B cell (primary cell): ENCODE results near the gene CAPN10. TPM values are rescaled to one million over a fixed set of nuclear protein-coding genes. Genes with fewer than 3 reads are reported as not detected.

Experiments used
- ATAC-seq: fragments of 200-7000 bp; cut with Tn5 transposase; one replicate; pipeline ENCODE4 v1.10.0; 2021; ENCODE audit warnings: low read depth, mild to moderate bottlenecking, moderate number of reproducible peaks, moderate library complexity
- CTCF ChIA-PET: fragments of 350-600 bp; sonication (Branson Sonifier 250); formaldehyde crosslinking; loops from one replicate; lab custom pipeline; 2021; ENCODE audit warnings: antibody characterized with exemption, inconsistent platforms; lab: Charles Lee
- POLR2A ChIA-PET: fragments of 350-600 bp; sonication (Branson Sonifier 250); formaldehyde crosslinking; loops from one replicate; lab custom pipeline; 2021; ENCODE audit warnings: antibody characterized with exemption; lab: Charles Lee
- DNase-seq: peaks from one replicate; pipeline ENCODE4 v3.0.0; 2013
- H2AFZ ChIP-seq: 2 replicates; pipeline ENCODE4 v1.6.1; 2012; ENCODE audit warnings: mild to moderate bottlenecking, low read depth, low read length; ENCODE audit not compliant: insufficient read depth, poor library complexity, severe bottlenecking
- H3K27ac ChIP-seq, 2 donors: 1 replicate in 1 of 2; 2 replicates in 1 of 2; pipeline ENCODE4 v1.5.1; 2012 to 2013; ENCODE audit warnings: low read length in 2 of 2, mild to moderate bottlenecking in 2 of 2, moderate library complexity in 1 of 2
- H3K27me3 ChIP-seq, 4 experiments: fragments of 200-600 bp in 1 of 4; sonication (generic) in 1 of 4; replicated peaks in 1 of 4; 1 replicate in 2 of 4; 2 replicates in 2 of 4; pipeline versions ENCODE4 v1.6.1 to v1.7.0; 2013 to 2016; ENCODE audit warnings: low read length in 3 of 4, mild to moderate bottlenecking in 2 of 4, mixed read lengths in 1 of 4, moderate library complexity in 1 of 4; ENCODE audit not compliant: insufficient read depth in 4 of 4, control insufficient read depth in 3 of 4; ENCODE audit errors: control extremely low read depth in 1 of 4
- H3K36me3 ChIP-seq, 2 experiments: replicated peaks in 1 of 2; 1 replicate in 1 of 2; 2 replicates in 1 of 2; pipeline versions ENCODE4 v1.6.1 to v1.7.1; 2013; ENCODE audit warnings: low read length in 1 of 2; ENCODE audit not compliant: insufficient read depth in 2 of 2, control insufficient read depth in 1 of 2; ENCODE audit errors: control extremely low read depth in 1 of 2, extremely low read depth in 1 of 2
- H3K4me1 ChIP-seq, 2 donors: fragments of 200-600 bp in 1 of 2; sonication (generic) in 1 of 2; 1 replicate in 1 of 2; 2 replicates in 1 of 2; pipeline versions ENCODE4 v1.5.1 to v1.6.1; 2013 to 2017; ENCODE audit warnings: low read length in 2 of 2; ENCODE audit not compliant: control insufficient read depth in 2 of 2, insufficient read depth in 2 of 2
- H3K4me2 ChIP-seq: replicated peaks from 2 replicates; pipeline ENCODE3; 2012; ENCODE audit warnings: mild to moderate bottlenecking, low read depth, low read length; ENCODE audit not compliant: poor library complexity, severe bottlenecking
- H3K4me3 ChIP-seq, 5 experiments: fragments of 200-600 bp in 1 of 5; sonication (generic) in 1 of 5; 1 replicate in 3 of 5; 2 replicates in 2 of 5; pipeline versions ENCODE4 v1.5.1 to v1.7.0; 2011 to 2016; ENCODE audit warnings: low read length in 4 of 5, mild to moderate bottlenecking in 4 of 5, low read depth in 2 of 5, control low read depth in 1 of 5, moderate library complexity in 1 of 5; ENCODE audit not compliant: insufficient read depth in 1 of 5; ENCODE audit errors: control extremely low read depth in 1 of 5, extremely low read depth in 1 of 5
- H3K79me2 ChIP-seq: fragments of 200-600 bp; sonication (generic); one replicate; pipeline ENCODE4 v1.6.0; 2016; ENCODE audit warnings: low read length; ENCODE audit not compliant: control insufficient read depth, insufficient read depth
- H3K9ac ChIP-seq: fragments of 200-600 bp; sonication (generic); 2 replicates; pipeline ENCODE4 v1.6.1; 2017; ENCODE audit warnings: mild to moderate bottlenecking, low read length, moderate library complexity
- H3K9me3 ChIP-seq, 3 donors: one replicate each; pipeline versions ENCODE4 v1.6.1 to v1.7.1; 2013; ENCODE audit warnings: low read length in 2 of 3; ENCODE audit not compliant: control insufficient read depth in 2 of 3, insufficient read depth in 1 of 3; ENCODE audit errors: control extremely low read depth in 1 of 3
- H4K20me1 ChIP-seq: 2 replicates; pipeline ENCODE4 v1.6.0; 2012; ENCODE audit warnings: mild to moderate bottlenecking, low read length; ENCODE audit not compliant: insufficient read depth, control insufficient read depth, poor library complexity, severe bottlenecking
- H3K27ac Mint-ChIP-seq: one replicate; pipeline ENCODE4 v1.8.0; 2021; ENCODE audit warnings: mixed read lengths
- H3K27me3 Mint-ChIP-seq: one replicate; pipeline ENCODE4 v1.8.0; 2021; ENCODE audit warnings: mixed read lengths
- H3K4me1 Mint-ChIP-seq: one replicate; pipeline ENCODE4 v1.8.0; 2021; ENCODE audit warnings: mixed read lengths
- H3K4me3 Mint-ChIP-seq: one replicate; pipeline ENCODE4 v1.8.0; 2021; ENCODE audit warnings: mixed read lengths
- H3K9me3 Mint-ChIP-seq: one replicate; pipeline ENCODE4 v1.8.0; 2022; ENCODE audit warnings: mixed read lengths; ENCODE audit not compliant: insufficient read depth
- EZH2 ChIP-seq: IDR thresholded peaks from 2 replicates; pipeline ENCODE4 v1.6.1; 2012; ENCODE audit warnings: borderline replicate concordance, low read depth, mild to moderate bottlenecking, moderate library complexity, low read length; ENCODE audit not compliant: insufficient read depth, poor library complexity, severe bottlenecking
- WGBS: methylation state at CpG from one replicate; pipeline ENCODE4 v1.1.5; 2013; ENCODE audit warnings: missing lambda C conversion rate; ENCODE audit not compliant: insufficient coverage; 5-methylcytosine and 5-hydroxymethylcytosine counted together
- intact Hi-C: fragments of 100-400 bp; cut with micrococcal nuclease; formaldehyde crosslinking; loops from one replicate; pipeline ENCODE4 v1.10.0; 2022
- polyA plus RNA-seq: library from polyadenylated mRNA; depleted of rRNA; stranded (reverse); fragments of >200 nt; gene quantifications from 2 replicates; pipeline ENCODE4 v1.2.3, GENCODE V29; 2012
- total RNA-seq, 2 donors: library from RNA; stranded (reverse); fragments of 120-200 nt in 1 of 2; gene quantifications; 1 replicate in 1 of 2; 2 replicates in 1 of 2; pipeline versions ENCODE4 v1.2.3 to v1.2.4, GENCODE V29; 2013 to 2022
- TF ChIP-seq, protein P1 (sequence below): fragments of 200-600 bp; IDR thresholded peaks from one replicate; pipeline ENCODE4 v1.8.0; 2022; ENCODE audit warnings: antibody characterized with exemption, mild to moderate bottlenecking

CAPN10 gene
- total and polyA plus RNA-seq, 2 donors (not counting 1 experiment from before 2014, with no cell fraction given) = 73.4 to 92.1 TPM

DNA sequence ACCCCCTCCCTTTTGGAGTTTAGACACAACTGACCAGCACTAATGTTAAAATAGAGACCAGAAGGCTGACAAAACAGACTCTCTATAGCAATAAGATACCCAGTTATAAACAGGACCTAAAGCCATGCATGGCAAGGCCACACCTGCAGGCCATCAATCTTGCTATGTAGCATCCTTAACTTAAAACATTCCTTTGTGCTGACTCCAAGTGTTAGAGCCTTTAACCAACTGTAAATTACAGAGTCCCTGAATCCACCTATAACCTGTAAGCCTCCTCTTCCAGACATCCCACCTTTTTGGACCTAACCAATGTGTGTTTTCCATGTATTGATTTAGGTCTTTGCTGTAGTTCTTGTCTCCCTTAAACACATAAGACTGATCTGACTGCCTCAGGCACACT is 46.6 kb upstream of the CAPN10 start:
- no peak overlapping the region for H2AFZ ChIP-seq
- peaks cover 0 to 29% of the 10 kb centered on the region in 2 experiments for H3K36me3 ChIP-seq
- Mint-ChIP-seq H3K9me3 (no peaks in the 10 kb centered on the region), H3K27me3 (no peaks in the 10 kb centered on the region), H3K4me3 (no peak overlapping the region), H3K4me1 (peaks cover 2% of the 10 kb centered on the region), H3K27ac (no peak overlapping the region)
- peaks cover 7% of the 10 kb centered on the region for H4K20me1 ChIP-seq
- H3K4me3 ChIP-seq = no peak overlapping the region
- H3K9me3 ChIP-seq = no peaks in the 10 kb centered on the region
- TF ChIP-seq, protein P1, sequence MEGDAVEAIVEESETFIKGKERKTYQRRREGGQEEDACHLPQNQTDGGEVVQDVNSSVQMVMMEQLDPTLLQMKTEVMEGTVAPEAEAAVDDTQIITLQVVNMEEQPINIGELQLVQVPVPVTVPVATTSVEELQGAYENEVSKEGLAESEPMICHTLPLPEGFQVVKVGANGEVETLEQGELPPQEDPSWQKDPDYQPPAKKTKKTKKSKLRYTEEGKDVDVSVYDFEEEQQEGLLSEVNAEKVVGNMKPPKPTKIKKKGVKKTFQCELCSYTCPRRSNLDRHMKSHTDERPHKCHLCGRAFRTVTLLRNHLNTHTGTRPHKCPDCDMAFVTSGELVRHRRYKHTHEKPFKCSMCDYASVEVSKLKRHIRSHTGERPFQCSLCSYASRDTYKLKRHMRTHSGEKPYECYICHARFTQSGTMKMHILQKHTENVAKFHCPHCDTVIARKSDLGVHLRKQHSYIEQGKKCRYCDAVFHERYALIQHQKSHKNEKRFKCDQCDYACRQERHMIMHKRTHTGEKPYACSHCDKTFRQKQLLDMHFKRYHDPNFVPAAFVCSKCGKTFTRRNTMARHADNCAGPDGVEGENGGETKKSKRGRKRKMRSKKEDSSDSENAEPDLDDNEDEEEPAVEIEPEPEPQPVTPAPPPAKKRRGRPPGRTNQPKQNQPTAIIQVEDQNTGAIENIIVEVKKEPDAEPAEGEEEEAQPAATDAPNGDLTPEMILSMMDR = no peak
- no peak for TF ChIP-seq EZH2
- H3K9ac ChIP-seq = no peak overlapping the region
- ATAC-seq = no peak
- intact Hi-C loops = no loop called here
- no peaks in the 10 kb centered on the region for H3K27me3 ChIP-seq
- no peaks in the 10 kb centered on the region for H3K4me1 ChIP-seq
- H3K27ac ChIP-seq = no peak overlapping the region
- ChIA-PET POLR2A (no interaction called here), CTCF (no interaction called here)
- H3K4me2 ChIP-seq = no peak overlapping the region
- H3K79me2 ChIP-seq = peaks cover 20% of the 10 kb centered on the region
- no peak for DNase-seq

- no peaks in the 10 kb centered on the region for H3K27me3 ChIP-seq
- WGBS = 100% methylated on average over 3 of the region's 4 CpGs
- ATAC-seq (no peak), DNase-seq (no peak)
- peak overlapping the region; percentile 28 to 78 for H3K27ac ChIP-seq
- ChIA-PET CTCF (interaction anchor here (0.7 to 1.8 kb wide), 4 partner anchors 9 to 68 kb away, joined by 3 to 4 read pairs (median 3); partner anchors contain the start of gene DUSP28), POLR2A (interaction anchor here (0.8 to 1.0 kb wide), 2 partner anchors 10 to 14 kb away, joined by 3 to 5 read pairs; no protein-coding TSS in a partner anchor)
- Mint-ChIP-seq H3K27me3 (no peaks in the 10 kb centered on the region), H3K4me3 (no peak overlapping the region), H3K27ac (peak overlapping the region; percentile 33), H3K4me1 (peaks cover 19% of the 10 kb centered on the region), H3K9me3 (peaks cover 3% of the 10 kb centered on the region)
- intact Hi-C loops = no loop called here
- H3K36me3 ChIP-seq = peaks cover 1 to 24% of the 10 kb centered on the region in 2 experiments
- peak overlapping the region; percentile 32 for H3K4me2 ChIP-seq
- peaks cover 35% of the 10 kb centered on the region for H3K79me2 ChIP-seq
- TF ChIP-seq, protein P1 = no peak
- no peak for TF ChIP-seq EZH2
- peaks cover 34% of the 10 kb centered on the region for H4K20me1 ChIP-seq
- H3K9ac ChIP-seq = no peak overlapping the region
- H3K9me3 ChIP-seq = peaks cover 0 to 4% (median 0%) of the 10 kb centered on the region in 3 donors
- peaks cover 12% of the 10 kb centered on the region in 2 donors for H3K4me1 ChIP-seq
- no peak overlapping the region for H3K4me3 ChIP-seq
- no peak overlapping the region for H2AFZ ChIP-seq
Observed at GRCh38 chr2:240551288-240551687, 35.2 kb upstream of the CAPN10 start.
